Activated B cell treated with CpG ODN at 0.5 μM for 24 hours (primary cell): ENCODE results near the gene ATXN3L. TPM values are rescaled to one million over a fixed set of nuclear protein-coding genes. Genes with fewer than 3 reads are reported as not detected.

Experiments
- ATAC-seq: fragments of 200-7000 bp; cut with Tn5 transposase; one replicate; pipeline ENCODE4 v1.10.0; 2021; ENCODE audit warnings: low read depth, mild to moderate bottlenecking, moderate library complexity
- CTCF ChIA-PET: fragments of 350-600 bp; sonication (Branson Sonifier 250); formaldehyde crosslinking; loops from one replicate; lab custom pipeline; 2021; ENCODE audit warnings: antibody characterized with exemption; lab: Charles Lee
- POLR2A ChIA-PET: fragments of 350-600 bp; sonication (Branson Sonifier 250); formaldehyde crosslinking; loops from one replicate; lab custom pipeline; 2021; ENCODE audit warnings: antibody characterized with exemption; lab: Charles Lee
- DNase-seq: peaks from one replicate; pipeline ENCODE4 v3.0.0; 2022
- H3K27ac Mint-ChIP-seq: one replicate; pipeline ENCODE4 v1.8.0; 2020; ENCODE audit warnings: mixed read lengths
- H3K27me3 Mint-ChIP-seq: one replicate; pipeline ENCODE4 v1.8.0; 2021; ENCODE audit warnings: mixed read lengths
- H3K36me3 Mint-ChIP-seq: one replicate; pipeline ENCODE4 v1.8.0; 2021; ENCODE audit warnings: low read depth, mixed read lengths
- H3K4me1 Mint-ChIP-seq: one replicate; pipeline ENCODE4 v1.8.0; 2021; ENCODE audit warnings: mixed read lengths
- H3K4me3 Mint-ChIP-seq: one replicate; pipeline ENCODE4 v1.8.0; 2020; ENCODE audit warnings: mild to moderate bottlenecking, mixed read lengths
- H3K9me3 Mint-ChIP-seq: one replicate; pipeline ENCODE4 v1.8.0; 2020; ENCODE audit warnings: mixed read lengths
- intact Hi-C: fragments of 100-400 bp; cut with micrococcal nuclease; formaldehyde crosslinking; loops from one replicate; pipeline ENCODE4 v1.15.1; 2024
- total RNA-seq: library from RNA; stranded (reverse); gene quantifications from 2 replicates; pipeline ENCODE4 v1.2.3, GENCODE V29; 2022
- TF ChIP-seq, protein P1 (sequence below): fragments of 200-600 bp; IDR thresholded peaks from one replicate; pipeline ENCODE4 v1.8.0; 2022; ENCODE audit warnings: antibody characterized with exemption, mild to moderate bottlenecking

Gene ATXN3L
- not detected in 2 replicates for total RNA-seq

GRCh38 chrX:13319953-13320352 lies at the start of gene ATXN3L:
TSS of gene ATXN3L (minus strand) at chrX:13320053. CDS start at chrX:13319934, 119 bp downstream.
- POLR2A ChIA-PET = no interaction called here
- DNase-seq (no peak), ATAC-seq (no peak)
- CTCF ChIA-PET = no interaction called here
- H3K4me1 Mint-ChIP-seq = peaks cover 1% of the 10 kb centered on the region
- H3K36me3 Mint-ChIP-seq = no peaks in the 10 kb centered on the region
- H3K4me3 Mint-ChIP-seq = no peak within 1 kb of the TSS
- TF ChIP-seq, protein P1, sequence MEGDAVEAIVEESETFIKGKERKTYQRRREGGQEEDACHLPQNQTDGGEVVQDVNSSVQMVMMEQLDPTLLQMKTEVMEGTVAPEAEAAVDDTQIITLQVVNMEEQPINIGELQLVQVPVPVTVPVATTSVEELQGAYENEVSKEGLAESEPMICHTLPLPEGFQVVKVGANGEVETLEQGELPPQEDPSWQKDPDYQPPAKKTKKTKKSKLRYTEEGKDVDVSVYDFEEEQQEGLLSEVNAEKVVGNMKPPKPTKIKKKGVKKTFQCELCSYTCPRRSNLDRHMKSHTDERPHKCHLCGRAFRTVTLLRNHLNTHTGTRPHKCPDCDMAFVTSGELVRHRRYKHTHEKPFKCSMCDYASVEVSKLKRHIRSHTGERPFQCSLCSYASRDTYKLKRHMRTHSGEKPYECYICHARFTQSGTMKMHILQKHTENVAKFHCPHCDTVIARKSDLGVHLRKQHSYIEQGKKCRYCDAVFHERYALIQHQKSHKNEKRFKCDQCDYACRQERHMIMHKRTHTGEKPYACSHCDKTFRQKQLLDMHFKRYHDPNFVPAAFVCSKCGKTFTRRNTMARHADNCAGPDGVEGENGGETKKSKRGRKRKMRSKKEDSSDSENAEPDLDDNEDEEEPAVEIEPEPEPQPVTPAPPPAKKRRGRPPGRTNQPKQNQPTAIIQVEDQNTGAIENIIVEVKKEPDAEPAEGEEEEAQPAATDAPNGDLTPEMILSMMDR = no peak
- H3K27ac Mint-ChIP-seq = no peak within 1 kb of the TSS
- H3K27me3 Mint-ChIP-seq = no peaks in the 10 kb centered on the region
- H3K9me3 Mint-ChIP-seq = no peaks in the 10 kb centered on the region
- intact Hi-C loops = no loop called here

DNA sequence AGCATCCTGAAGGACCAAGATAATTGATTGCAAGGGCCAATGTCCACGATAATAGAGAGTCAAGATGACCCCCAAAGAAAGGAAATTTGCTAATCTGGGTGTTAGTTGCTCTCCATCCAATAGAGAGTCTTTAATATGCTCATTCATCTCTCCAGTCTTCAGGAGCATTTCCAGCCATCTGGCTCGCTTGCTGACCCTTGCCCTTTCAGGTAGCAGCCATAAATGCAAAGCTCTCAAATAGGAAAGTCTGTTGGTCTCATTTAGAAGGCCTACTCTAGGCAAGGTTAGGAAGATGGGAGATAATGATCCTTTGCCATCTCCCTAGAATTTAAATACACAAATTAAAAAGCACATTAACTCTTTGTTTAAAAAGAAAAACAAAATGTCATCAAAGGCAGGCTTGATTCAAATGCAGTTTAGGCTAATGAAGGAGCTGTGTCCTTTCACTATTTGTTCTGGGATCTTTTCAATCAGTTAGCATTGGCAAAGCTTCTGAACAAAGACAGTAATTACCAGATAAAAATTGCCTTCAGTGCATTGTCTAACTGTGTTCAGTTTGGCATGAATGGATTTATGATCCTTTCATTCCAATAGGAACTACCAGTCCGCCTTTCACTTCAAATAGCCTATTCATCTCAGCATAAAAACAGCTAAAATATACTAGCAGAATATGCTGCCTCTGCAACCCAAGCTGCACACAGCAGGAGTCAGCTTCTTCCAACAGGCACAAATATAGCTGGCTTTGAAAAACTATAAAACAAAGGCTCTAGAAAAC lies 49.6 kb upstream of the ATXN3L start:
- Mint-ChIP-seq H3K27ac (no peak overlapping the region), H3K4me1 (peaks cover 7% of the 10 kb centered on the region), H3K9me3 (no peaks in the 10 kb centered on the region), H3K27me3 (no peaks in the 10 kb centered on the region), H3K36me3 (no peaks in the 10 kb centered on the region), H3K4me3 (no peak overlapping the region)
- TF ChIP-seq, protein P1 = no peak
- DNase-seq (no peak), ATAC-seq (no peak)
- ChIA-PET POLR2A (no interaction called here), CTCF (no interaction called here)
- intact Hi-C loops = no loop called here

DNA sequence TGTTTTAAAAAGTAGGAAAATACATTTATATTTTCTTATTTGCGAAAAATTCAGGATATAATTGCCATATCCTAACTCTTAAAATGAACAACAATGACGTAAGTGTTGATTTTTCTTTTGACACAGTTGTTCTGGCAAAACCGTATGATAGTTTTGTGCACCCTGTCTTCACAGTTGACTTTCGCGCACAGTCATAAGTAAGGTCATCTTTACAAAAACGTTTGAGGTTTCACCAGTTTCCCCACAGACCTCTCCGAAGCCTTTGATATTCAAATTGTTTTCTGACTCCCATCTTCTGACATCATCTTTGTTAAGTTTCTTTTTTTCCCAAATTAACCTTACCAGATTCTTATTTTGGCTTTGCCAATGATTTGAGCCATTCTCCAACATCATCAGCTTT lies 48.1 kb upstream of the ATXN3L start:
- TF ChIP-seq, protein P1 = no peak
- ChIA-PET POLR2A (no interaction called here), CTCF (no interaction called here)
- no peak for DNase-seq
- intact Hi-C loops = no loop called here
- Mint-ChIP-seq H3K27me3 (no peaks in the 10 kb centered on the region), H3K36me3 (no peaks in the 10 kb centered on the region), H3K4me1 (peaks cover 5% of the 10 kb centered on the region), H3K4me3 (no peak overlapping the region), H3K27ac (no peak overlapping the region), H3K9me3 (no peaks in the 10 kb centered on the region)
- no peak for ATAC-seq

- ChIA-PET CTCF (interaction anchor here (1.0 kb wide), 1 partner anchor 28 kb away, joined by 3 read pairs; no protein-coding TSS in a partner anchor), POLR2A (interaction anchor here (0.5 kb wide), 1 partner anchor 96 kb away, joined by 3 read pairs; no protein-coding TSS in a partner anchor)
- Mint-ChIP-seq H3K9me3 (no peaks in the 10 kb centered on the region), H3K27me3 (no peaks in the 10 kb centered on the region), H3K4me3 (no peak overlapping the region), H3K36me3 (no peaks in the 10 kb centered on the region), H3K27ac (no peak overlapping the region), H3K4me1 (no peaks in the 10 kb centered on the region)
- DNase-seq (no peak), ATAC-seq (no peak)
- TF ChIP-seq, protein P1 = no peak
- intact Hi-C loops = no loop called here
These were observed 46.8 kb upstream of the ATXN3L start for GRCh38 chrX:13366698-13367097.

DNA sequence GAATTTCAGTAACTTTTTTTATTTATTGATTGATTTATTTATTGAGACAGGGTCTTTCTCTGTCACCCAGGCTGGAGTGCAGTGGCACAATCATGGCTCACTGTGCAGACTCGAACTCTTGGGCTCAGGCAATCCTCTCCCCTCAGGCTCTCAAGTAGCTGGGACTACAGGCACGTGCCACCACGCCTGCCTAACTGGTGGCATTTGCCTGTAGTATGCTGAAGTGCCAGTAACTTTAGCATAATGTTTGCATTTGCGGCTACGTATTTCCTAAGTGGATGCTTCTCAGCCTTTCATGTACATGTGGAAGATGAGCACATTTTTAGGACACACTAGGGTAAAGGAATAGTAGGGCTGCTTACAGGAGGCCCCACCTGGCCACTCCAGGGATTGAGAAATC lies 45.3 kb upstream of the ATXN3L start:
- Mint-ChIP-seq H3K27me3 (no peaks in the 10 kb centered on the region), H3K9me3 (no peaks in the 10 kb centered on the region), H3K36me3 (no peaks in the 10 kb centered on the region), H3K27ac (no peak overlapping the region), H3K4me1 (peaks cover 4% of the 10 kb centered on the region), H3K4me3 (no peak overlapping the region)
- intact Hi-C loops = no loop called here
- DNase-seq (no peak), ATAC-seq (no peak)
- POLR2A ChIA-PET = no interaction called here
- TF ChIP-seq, protein P1 = no peak
- CTCF ChIA-PET = no interaction called here
